Nucleus accumbens (tissue), 56 donors: ENCODE data around the gene GLIS1.

Experiments used
- DNase-seq, 56 donors: peaks; one replicate each; lab custom pipeline; 2025; lab: John Stamatoyannopoulos, UW

The GLIS1 gene

DNA sequence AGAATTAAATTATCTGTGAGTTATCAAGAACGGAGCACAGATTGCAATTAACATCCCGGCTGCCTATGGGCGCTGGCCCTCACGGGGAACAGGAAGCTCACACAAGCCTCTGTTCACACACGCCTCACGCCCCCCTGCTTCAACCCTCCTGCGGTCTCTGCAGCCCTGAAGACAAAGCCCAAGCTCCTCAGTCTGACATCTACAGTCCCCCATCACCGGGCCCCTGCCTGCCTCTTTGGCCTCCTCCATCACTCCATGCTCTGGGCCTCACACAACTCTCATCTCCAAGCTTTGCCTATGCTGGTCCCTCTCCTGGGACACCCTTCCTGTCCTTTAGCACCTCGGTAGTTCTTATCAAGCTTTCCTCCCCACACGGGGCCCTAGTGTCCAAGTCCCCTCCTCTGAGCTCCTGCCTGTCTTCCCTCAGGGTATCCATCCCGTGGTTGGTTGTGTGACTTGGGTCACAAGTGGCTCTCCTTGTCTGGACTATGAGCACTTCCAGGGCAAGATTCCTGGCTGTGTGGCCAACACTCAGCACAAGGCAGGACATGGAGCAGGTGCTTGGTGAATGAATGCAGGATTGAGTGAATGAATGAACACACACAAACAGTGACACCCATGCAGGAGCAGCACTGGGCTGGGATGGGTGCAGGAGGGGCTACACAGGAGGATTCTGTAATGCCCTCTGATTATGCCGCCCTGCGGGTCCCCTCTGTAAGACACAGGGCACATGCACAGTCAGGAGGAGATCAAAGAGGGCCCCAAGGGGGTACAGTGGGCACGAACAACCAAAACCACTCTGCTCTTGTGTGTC, 163.6 kb downstream of the GLIS1 start:
- DNase-seq: no peak

DNA sequence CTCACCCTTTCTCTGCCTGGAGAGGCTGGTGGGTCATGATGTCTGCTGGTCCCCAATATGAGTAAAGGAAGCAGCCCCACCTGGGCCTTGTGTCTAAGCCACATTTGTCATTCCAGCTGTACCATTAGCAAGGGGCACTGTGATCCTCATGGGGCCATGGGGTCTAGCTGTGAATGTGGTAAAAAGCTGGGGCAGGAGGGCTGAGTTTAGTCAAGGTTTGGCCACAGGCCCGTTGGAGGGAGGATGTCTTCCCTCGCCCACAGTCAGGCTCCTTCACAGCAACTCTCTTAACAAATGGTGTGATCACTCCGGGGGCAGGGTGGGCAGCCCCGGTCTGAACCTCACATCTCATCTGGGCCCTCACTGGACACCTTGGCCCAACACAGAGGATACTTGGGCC, 164.3 kb downstream of the GLIS1 start:
- no peak for DNase-seq

DNA sequence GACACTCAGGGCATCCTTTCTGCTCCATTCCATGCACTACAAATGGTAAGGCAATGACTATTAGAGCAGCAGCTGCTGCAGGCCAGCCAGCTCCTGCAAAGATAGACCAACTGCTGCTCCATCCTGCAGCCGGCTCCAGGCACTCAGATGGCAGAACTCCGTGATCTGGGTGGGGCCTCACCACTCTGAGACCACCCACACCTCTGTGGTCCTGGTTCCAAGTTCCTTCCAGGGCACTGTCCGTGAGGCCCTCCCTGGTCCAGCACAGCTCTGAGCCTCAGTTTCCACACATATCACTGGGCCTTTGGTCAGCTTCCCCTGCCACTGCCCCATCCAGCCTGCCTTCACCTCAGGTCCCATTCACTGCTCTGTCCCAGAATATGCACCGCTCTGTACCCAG, 165.0 kb downstream of the GLIS1 start:
- no peak for DNase-seq

DNA sequence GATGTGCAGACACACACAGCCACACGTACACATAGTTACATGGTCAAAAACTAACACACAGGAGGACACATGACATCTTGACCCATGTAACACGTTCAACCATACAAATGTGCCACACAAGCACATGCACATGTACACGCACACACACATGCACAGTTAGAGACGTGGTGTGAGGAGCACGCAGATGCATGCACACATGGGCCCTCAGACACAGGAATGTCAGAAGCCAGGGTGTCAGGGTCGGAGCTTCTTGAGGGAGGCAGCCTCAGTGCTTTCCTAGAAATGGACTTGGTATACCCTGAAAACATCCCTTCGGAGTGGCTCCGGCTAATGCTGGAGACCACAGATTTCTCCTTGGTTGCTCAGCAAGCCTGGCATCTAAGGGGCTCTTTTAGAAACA, 165.4 kb downstream of the GLIS1 start:
- no peak for DNase-seq

DNA sequence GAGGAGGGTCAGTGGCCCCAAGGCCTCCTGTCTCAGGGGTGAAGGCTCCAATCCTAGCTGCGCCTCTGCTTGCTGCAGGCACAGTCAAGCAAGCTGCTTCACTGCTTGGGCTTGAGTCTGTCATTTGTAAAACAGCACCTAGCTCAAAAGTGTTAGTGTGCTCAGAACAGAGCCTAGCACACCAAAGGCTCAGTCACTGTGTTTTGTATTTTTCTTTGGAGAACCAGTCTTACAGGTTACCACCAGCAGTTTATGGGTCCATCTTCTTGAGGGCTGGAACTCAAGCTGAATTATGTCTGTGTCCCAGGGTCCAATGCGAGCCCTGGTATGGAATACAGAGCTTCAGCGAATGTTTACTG, 166.2 kb downstream of the GLIS1 start:
- DNase-seq: no peak

DNA sequence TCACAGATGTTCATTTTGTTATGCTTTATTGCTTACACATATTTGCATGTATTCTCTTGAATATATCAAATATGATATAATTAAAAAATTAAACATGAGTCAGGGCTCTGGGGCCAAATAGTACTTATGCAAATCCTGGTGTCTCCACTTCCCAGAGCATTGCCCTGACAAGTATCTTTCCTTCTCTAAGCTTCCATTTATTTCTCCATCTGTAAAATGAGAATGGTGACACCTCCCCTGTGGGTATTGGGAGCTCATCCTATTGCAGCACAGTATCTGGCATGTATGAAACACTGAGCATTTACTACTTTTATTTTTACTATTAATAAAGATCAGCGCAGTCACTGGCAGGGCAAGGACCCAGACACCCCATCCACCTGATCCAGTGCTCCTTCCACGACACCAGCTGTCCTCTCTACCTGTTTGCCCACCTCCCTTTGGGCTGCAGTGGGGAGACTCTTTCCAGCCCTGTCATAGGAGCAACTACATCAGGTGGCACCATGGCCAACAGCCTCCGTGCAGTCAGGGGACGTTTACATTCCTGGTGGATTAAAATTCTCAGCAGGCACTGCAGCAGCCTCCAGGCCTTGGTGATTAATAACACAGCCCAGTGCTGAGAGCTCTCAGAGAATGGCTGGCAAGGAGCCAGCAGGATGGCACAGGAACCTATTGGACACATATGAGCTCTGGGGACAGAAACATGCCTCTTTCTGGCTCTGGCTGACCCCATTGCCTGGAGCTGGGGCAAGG, 166.7 kb downstream of the GLIS1 start:
- peak in 9 of 56 donors; percentile 6 to 34 (median 13) for DNase-seq

DNA sequence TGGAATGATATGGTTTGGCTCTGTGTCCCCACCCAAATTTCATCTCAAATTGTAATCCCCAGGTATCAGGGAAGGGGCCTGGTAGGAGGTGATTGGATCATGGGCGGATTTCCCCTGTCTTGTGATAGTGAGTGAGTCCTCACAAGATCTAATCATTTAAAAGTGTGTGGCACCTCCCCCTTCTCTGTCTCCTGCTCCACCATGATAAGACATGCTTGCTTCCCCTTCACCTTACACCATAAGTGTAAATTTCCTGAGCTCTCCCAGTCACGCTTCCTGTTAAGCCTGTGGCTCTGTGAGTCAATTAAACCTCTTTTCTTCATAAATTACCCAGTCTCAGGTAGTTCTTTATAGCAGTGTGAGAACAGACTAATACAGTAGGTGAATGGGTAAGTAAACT, 170.4 kb downstream of the GLIS1 start:
- DNase-seq: no peak

DNA sequence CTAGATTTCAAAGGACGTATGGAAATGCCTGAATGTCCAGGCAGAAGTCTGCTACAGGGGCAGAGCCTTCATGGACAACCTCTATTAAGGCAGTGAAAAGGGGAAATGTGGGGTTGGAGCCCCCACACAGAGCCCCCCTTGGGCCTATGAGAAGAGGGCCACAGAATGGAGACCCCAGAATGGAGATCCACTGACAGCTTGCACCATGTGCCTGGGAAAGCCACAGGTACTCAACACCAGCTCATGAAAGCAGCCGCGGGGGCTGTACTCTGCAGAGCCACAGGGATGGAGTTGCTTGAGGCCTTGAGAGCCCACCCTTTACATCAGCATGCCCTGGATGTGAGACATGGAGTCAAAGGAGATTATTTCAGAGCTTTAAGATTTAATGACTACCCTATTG, 171.1 kb downstream of the GLIS1 start:
- no peak for DNase-seq

DNA sequence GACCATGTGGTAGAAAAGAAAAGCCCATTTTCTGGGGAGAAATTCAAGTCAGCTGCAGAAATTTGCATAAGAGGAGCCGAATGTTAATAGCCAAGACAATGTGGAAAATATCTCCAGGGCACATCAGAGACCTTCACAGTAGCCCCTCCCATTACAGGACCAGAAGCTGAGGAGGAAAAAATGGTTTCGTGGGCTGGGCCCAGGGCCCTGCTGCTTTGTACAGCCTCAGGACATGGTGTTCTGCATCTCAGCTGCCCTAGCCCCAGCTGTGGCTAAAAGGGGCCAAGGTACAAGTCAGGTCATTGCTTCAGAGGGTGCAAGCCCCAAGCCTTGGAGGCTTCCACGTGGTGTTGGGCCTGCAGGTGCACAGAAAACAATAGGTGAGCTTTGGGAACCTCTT, 171.5 kb downstream of the GLIS1 start:
- DNase-seq: no peak

DNA sequence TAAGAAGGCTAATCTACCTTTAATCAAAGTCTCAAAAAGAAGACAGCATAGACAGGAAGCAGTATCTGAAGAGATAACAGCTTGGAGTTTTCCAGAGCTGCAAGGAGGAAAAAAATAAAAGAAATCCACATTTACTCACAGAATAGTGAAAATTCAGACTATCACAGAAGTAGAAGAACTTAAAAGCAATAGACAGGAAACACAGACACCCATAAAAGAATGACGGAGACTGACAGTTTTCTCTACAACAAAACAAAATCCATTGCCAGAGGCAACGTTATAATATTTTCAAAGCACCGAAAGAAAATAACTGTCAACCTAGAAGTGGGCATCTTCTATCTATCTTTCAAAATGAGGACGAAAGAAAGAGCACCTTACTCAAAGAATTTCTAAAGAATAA, 175.4 kb downstream of the GLIS1 start:
- DNase-seq: no peak

DNA sequence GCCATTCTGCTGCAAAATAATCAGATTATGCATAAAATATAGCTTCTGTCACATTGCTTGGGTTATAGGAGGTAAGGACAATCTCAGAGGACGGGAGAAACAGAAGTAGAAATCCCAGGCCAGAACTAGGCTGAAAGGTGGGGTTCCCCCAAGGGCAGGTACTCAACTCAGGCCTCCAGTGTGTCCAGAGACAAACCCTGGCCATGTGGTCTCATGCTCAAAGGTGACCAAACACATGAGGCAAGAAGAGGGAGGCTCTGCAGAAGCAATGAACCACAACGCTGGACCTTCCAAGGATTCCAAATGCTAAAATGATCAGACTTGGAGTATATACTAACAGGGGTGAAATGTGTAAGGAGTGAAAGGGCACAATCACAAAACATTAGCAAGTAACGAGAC, 176.0 kb downstream of the GLIS1 start:
- DNase-seq: no peak

DNA sequence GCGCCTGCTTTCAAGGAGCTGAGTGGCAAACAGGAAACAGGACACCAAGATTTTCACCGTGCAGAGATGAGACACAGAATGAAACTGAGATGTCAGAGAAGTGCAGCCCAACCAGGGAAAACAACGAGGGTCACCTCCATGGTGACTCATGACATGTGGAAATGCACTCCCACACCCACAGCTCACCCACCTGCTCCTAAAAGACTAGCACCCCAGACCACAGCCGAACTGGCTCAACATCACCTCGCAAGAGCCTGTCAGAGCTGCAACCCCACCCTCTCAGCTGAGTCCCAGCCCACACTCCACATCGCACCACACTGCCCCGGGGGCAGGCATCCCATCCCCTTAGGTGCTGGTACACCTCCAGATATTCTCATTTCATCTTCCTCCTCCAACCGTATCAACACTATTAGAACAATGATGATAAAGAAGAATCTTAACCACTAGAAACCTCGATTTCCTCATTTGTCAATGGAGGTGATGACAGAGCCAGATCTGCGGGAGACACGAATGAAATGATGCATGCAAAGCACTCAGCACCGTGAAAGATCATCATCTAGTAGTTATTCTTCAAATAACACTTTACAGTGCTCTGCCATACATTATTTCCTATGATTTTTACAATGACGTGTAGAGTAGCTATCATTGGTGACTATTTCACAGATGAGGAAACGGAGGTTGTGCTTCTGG, 176.5 kb downstream of the GLIS1 start:
- DNase-seq: no peak

DNA sequence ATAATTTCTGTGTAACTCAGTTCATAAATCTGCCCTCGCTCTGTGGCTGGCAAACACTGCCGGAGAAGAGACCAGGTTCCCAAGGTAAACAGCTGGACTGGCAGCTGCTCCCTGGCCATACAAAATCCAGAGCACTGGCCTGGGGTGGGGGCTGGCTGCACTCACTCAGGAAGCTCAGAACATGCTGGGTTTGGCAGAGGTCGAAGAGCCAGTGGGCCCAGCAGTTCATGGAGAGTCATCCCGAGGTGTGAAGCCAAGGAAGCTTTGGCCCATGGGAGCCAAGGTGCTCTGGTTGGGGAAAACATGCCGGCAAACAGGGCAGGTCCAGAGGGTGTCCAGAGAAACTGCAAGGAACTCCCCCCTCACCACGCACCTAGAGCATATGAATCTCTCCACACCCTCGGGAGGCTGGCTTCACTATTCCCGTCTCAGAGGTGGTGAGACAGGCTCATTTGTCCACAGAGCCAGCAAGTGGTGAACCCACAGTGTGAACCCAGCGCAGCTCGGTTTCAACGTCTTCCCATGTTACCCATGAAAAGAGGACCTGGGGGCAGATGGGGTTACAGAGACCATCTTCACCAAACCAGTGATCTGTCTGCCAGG, 177.4 kb downstream of the GLIS1 start:
- DNase-seq: no peak

DNA sequence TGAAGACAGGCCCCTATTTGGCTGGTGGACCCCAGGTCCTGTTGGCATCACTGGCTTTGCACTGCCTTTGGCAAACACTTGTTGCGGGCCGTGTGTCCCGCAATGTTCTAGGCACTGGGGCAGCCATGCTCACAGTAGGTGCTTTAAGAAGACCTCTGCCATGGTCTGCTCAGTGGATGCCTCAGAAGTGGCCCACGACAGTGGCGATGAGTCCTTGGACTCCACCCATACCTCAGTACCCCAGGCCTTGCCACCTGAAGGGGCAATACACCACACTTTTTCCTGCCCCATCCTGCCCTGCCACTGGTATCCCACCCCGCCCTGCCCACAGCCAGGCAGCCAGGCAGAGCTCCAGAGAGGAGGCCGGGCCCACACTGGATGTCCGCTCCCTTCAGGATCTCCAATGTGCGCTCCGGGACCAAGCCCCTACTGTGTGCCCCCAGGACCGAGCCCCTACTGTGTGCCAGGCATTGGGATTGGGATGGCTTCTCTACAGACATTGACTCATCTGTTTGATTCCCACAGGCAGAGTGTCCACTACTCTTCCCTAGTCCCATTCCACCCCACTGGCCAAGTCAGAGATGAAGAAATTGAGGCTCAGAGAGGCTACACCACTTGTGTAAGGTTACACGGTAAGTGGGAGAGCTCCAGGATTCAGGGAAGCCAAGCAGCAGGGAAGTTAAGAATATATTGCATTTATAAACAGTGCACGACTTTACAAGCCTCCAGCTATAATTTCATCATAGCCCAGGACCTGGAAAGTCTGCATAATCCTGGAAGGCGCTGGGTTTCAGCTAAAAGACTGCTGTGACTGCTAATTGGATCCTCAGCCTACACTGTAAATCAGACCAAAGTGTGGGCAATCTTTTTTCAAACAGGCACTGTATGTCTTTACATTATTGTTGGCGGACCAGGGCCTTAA, 178.1 kb downstream of the GLIS1 start:
- DNase-seq: no peak

DNA sequence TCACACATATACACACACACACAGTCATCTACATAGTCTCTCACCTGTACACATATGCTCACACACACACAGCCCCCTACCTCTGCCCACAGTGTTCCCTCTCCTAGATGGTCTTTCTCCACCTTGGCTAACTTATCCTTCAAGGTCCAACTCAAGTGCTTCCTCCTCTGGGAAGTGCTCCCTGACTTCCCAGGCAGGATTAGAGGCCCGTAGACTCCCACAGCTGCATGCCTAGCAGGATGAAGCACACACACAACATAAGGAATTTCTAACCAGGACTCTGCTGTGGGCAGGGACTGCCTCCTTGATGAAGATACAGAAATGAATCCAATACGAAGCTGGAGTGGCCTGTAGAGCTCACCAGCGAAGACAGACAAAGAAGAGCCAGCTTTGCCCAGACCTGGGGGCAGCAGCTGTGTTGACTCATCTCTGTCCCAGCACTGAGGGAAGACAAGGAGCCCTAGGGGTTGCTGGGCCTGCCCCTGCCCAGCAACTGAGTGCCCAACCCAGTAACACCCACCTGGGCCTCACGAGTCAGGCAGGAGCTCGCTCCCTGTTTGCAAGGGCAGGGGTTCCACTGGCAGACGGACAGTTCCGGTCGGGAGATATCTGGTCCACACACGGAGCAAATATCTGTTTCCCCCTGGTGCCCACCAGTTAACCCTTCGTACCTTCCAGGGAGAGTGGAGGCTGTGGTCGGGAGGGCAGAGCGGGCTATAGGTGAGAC, 178.9 kb downstream of the GLIS1 start:
- no peak for DNase-seq

DNA sequence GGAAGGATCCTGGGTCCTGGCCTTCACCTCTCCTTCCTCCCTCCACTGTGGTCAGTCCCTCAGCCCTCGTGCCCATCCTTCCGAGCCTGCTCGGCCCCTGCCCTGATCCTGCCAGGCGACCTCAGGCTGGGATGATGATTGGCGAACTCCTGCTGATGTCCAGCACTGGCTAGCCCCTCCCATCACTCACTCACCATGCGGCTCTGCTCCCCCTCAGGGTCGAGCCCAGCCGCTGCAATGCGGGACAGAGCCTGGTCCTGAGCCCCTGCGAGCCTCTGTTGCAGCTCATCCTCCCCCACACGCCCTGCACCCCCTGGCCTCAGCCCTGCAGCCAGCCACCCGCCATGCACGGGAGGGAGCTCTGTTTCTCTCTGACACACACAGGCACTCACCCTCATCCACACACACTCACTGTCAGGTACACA, 179.6 kb downstream of the GLIS1 start:
- no peak for DNase-seq

DNA sequence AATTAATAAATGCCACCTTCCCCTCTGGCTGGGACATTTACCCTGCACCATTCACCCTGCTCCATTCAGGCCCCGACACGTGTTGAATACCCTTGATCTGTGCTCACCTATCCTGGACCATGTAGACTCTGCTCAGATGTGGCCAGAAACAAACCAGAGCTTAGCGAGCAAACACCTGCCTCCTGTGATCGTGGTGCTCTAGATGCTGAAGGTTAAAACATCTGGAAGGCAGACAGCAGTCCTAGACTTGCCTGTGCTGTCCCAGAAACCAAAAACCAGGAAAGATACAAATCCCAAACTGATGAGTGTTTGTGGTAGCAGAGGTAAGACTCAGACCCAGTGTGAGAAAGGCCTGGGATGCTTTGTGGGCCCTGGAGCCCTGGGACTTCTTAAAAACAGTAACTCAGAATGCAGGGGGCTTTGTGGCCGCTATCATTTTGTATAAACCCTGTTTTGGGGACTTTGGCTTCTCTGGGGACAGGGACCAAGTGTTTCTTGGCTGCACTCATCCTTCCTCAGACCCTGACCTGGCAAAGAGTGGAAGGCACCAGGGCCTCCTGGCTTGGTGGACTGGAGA, 180.1 kb downstream of the GLIS1 start:
- no peak for DNase-seq

DNA sequence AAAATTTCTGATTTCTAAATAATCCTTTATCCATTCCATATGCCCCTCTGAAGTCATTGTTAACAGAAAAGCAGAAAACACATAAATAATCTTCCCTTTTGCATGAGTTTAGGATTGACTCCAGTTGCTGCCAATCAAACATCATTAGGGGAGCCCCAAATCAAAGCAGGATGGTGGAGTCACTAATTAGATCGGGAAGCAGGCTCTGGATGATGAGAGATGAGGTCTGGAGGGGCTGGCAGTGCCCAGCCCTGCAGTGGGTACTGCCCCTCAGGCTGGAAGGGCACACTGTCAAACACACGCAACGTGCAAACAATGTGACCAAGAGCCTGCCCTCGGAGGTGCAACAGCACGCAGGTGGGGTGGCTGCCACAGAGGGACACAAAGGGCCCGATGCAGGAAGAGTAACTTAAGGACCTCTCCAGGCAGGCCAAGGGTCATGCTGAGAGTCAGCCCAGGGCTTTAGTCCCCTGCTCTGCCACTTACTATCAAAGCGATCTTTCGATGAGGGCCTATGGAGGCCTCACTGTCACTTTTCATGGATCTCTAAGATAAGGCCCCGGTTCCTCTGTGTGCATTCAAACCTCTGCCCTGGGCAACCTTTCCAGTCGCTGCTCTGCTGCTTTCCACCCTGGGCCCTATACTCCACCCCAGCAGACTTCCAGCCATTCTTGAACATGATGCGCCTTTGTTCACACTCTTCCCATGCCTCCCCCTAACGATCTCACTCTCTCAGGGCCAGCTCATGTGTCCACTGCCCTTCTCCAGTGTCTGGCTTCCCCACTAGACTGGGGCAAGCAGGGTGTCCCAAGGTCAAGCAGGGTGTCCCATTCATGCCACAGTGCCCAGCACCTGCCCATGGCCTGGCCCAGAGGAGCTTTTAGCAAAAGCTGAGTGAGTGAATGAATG, 180.9 kb downstream of the GLIS1 start:
- no peak for DNase-seq
